GM12872 (cell line): Measurements from ENCODE around the gene USP12.

ENCODE experiments used
- CTCF ChIP-seq: IDR thresholded peaks from 3 replicates; pipeline ENCODE4 v1.5.1; 2011; ENCODE audit warnings: low read depth, mild to moderate bottlenecking, low read length, moderate library complexity; ENCODE audit not compliant: insufficient read depth

Gene USP12

GRCh38 chr13:27091451-27091850 is 80.2 kb downstream of the USP12 start:
- no peak for TF ChIP-seq CTCF

- TF ChIP-seq CTCF = no peak
These were observed 83.0 kb downstream of the USP12 start for GRCh38 chr13:27088619-27089018.

- no peak for TF ChIP-seq CTCF
These were observed 84.9 kb downstream of the USP12 start for GRCh38 chr13:27086599-27087265.

- no peak for TF ChIP-seq CTCF
These were observed 88.4 kb downstream of the USP12 start for GRCh38 chr13:27083183-27083582.

GRCh38 chr13:27081893-27082679 is 89.5 kb downstream of the USP12 start:
- TF ChIP-seq CTCF = no peak

GRCh38 chr13:27080018-27080948 is 91.3 kb downstream of the USP12 start:
- TF ChIP-seq CTCF = no peak

- no peak for TF ChIP-seq CTCF
These were observed 92.1 kb downstream of the USP12 start for GRCh38 chr13:27079421-27079958.
